DOHH2 (cell line): ENCODE measurements around the gene RTF2.

ENCODE experiments used
- CTCF ChIP-seq: fragments of 200-600 bp; sonication (generic); IDR thresholded peaks from one replicate; pipeline ENCODE4 v1.5.1; 2014; ENCODE audit warnings: antibody characterized with exemption, mild to moderate bottlenecking, low read depth, low read length; ENCODE audit not compliant: poor library complexity, severe bottlenecking
- EZH2phosphoT487 ChIP-seq: fragments of 200-600 bp; sonication (generic); IDR thresholded peaks from 2 replicates; pipeline ENCODE4 v1.6.1; 2017; ENCODE audit warnings: borderline replicate concordance, mild to moderate bottlenecking, antibody characterized with exemption, low read length, moderate library complexity, mixed read lengths

- TF ChIP-seq CTCF = no peak
- no peak for TF ChIP-seq EZH2phosphoT487
These were observed 45.2 kb upstream of the RTF2 start for GRCh38 chr20:56423211-56423610.
